ENCODE data around the gene JAM3. TPM values are rescaled to one million over a fixed set of nuclear protein-coding genes. Genes with fewer than 3 reads are reported as not detected.

JAM3 gene
- total RNA-seq, 2 donors from 2014 or later: 35.8 to 41.8 TPM

GRCh38 chr11:134131628-134132244 lies 62.9 kb downstream of the JAM3 start:
- no peaks in the 10 kb centered on the region for H3K27me3 Mint-ChIP-seq (ENCODE audit: insufficient read depth)
- WGBS, 2 experiments (ENCODE audit: insufficient coverage in 1 of 2, insufficient read length in 1 of 2): 86 to 100% methylated on average over 1 to 2 of the region's 2 CpGs
- no peak for DNase-seq
- H3K9ac ChIP-seq (ENCODE audit: extremely low read depth, low read length, poor library complexity, severe bottlenecking): no peak overlapping the region
- no peaks in the 10 kb centered on the region for H3K27me3 ChIP-seq (ENCODE audit: control insufficient read depth, insufficient read depth, low read length, poor library complexity, severe bottlenecking)
- no peak overlapping the region for H3K4me3 Mint-ChIP-seq
- no peak overlapping the region for H3K27ac ChIP-seq (ENCODE audit: low read depth, low read length)
- H3K4me1 ChIP-seq (ENCODE audit: control insufficient read depth, insufficient read depth, low read length): no peaks in the 10 kb centered on the region
- H3K36me3 ChIP-seq (ENCODE audit: control insufficient read depth, insufficient read depth, low read length): no peaks in the 10 kb centered on the region
- H3K4me3 ChIP-seq (ENCODE audit: low read length): no peak overlapping the region
- H3K27ac Mint-ChIP-seq: no peak overlapping the region
- TF ChIP-seq CTCF (conservative IDR thresholded peaks at IDR 0.05): no peak
- H3K9me3 ChIP-seq (ENCODE audit: control insufficient read depth, low read length): peaks cover 30% of the 10 kb centered on the region
- H3K9me3 Mint-ChIP-seq: peaks cover 21% of the 10 kb centered on the region
- no peaks in the 10 kb centered on the region for H3K4me1 Mint-ChIP-seq
- H3K36me3 Mint-ChIP-seq (ENCODE audit: low read depth): peaks cover 22% of the 10 kb centered on the region

GRCh38 chr11:134132808-134133207 lies 63.9 kb downstream of the JAM3 start:
- H3K27me3 Mint-ChIP-seq (ENCODE audit: insufficient read depth): no peaks in the 10 kb centered on the region

GRCh38 chr11:134134167-134134566 lies 65.3 kb downstream of the JAM3 start:
- peaks cover under 1% of the 10 kb centered on the region for H3K4me1 Mint-ChIP-seq
- H3K9ac ChIP-seq (ENCODE audit: extremely low read depth, low read length, poor library complexity, severe bottlenecking): no peak overlapping the region
- no peak overlapping the region for H3K4me3 ChIP-seq (ENCODE audit: low read length)
- peaks cover 21% of the 10 kb centered on the region for H3K9me3 Mint-ChIP-seq
- no peak for TF ChIP-seq CTCF (conservative IDR thresholded peaks at IDR 0.05)
- H3K27me3 ChIP-seq (ENCODE audit: control insufficient read depth, insufficient read depth, low read length, poor library complexity, severe bottlenecking): no peaks in the 10 kb centered on the region
- no peak for DNase-seq
- WGBS, 2 experiments (ENCODE audit: insufficient coverage in 1 of 2, insufficient read length in 1 of 2): 100% methylated on average over 1 of the region's 1 CpG; no CpG with 5 or more reads in 1 of the 2 experiments
- H3K4me3 Mint-ChIP-seq: no peak overlapping the region
- no peak overlapping the region for H3K27ac Mint-ChIP-seq
- no peaks in the 10 kb centered on the region for H3K4me1 ChIP-seq (ENCODE audit: control insufficient read depth, insufficient read depth, low read length)
- H3K9me3 ChIP-seq (ENCODE audit: control insufficient read depth, low read length): peaks cover 21% of the 10 kb centered on the region
- no peak overlapping the region for H3K27ac ChIP-seq (ENCODE audit: low read depth, low read length)
- H3K27me3 Mint-ChIP-seq (ENCODE audit: insufficient read depth): no peaks in the 10 kb centered on the region
- no peaks in the 10 kb centered on the region for H3K36me3 ChIP-seq (ENCODE audit: control insufficient read depth, insufficient read depth, low read length)
- peaks cover 16% of the 10 kb centered on the region for H3K36me3 Mint-ChIP-seq (ENCODE audit: low read depth)

More at GRCh38 chr11:134132808-134133207, 63.9 kb downstream of the JAM3 start:
- DNase-seq: no peak
- H3K27ac Mint-ChIP-seq: no peak overlapping the region
- H3K4me3 Mint-ChIP-seq: no peak overlapping the region
- Histone ChIP-seq H3K27me3 (ENCODE audit: control insufficient read depth, insufficient read depth, low read length, poor library complexity, severe bottlenecking) (no peaks in the 10 kb centered on the region), H3K27ac (ENCODE audit: low read depth, low read length) (no peak overlapping the region), H3K4me1 (ENCODE audit: control insufficient read depth, insufficient read depth, low read length) (no peaks in the 10 kb centered on the region), H3K9me3 (ENCODE audit: control insufficient read depth, low read length) (peaks cover 30% of the 10 kb centered on the region), H3K9ac (ENCODE audit: extremely low read depth, low read length, poor library complexity, severe bottlenecking) (no peak overlapping the region), H3K36me3 (ENCODE audit: control insufficient read depth, insufficient read depth, low read length) (no peaks in the 10 kb centered on the region), H3K4me3 (ENCODE audit: low read length) (no peak overlapping the region)
- no peak for TF ChIP-seq CTCF (conservative IDR thresholded peaks at IDR 0.05)
- peaks cover 22% of the 10 kb centered on the region for H3K36me3 Mint-ChIP-seq (ENCODE audit: low read depth)
- H3K9me3 Mint-ChIP-seq: peaks cover 21% of the 10 kb centered on the region
- no peaks in the 10 kb centered on the region for H3K4me1 Mint-ChIP-seq

Measured in endodermal cell (in vitro differentiated cells).